ENCODE measurements around the gene RLBP1.

The RLBP1 gene

GRCh38 chr15:89208256-89208655 lies 13.1 kb downstream of the RLBP1 start:
- ChIA-PET CTCF (interaction anchor here (2.1 kb wide), 1 partner anchor 18 kb away, joined by 8 read pairs; no protein-coding TSS in a partner anchor), POLR2A (interaction anchor here (0.7 kb wide), 1 partner anchor 35 kb away, joined by 3 read pairs; the partner anchor contains the start of gene FANCI)
- Histone ChIP-seq H3K36me3 (ENCODE audit: control insufficient read depth in 4 of 4, insufficient read depth in 4 of 4, low read length in 3 of 4) (no peaks in the 10 kb centered on the region), H3K9me3 (ENCODE audit: control extremely low read depth in 1 of 5, control insufficient read depth in 4 of 5, insufficient read depth in 2 of 5, low read depth in 1 of 5, low read length in 4 of 5) (no peaks in the 10 kb centered on the region), H3K27ac (ENCODE audit: insufficient read depth in 1 of 2, low read depth in 1 of 2, low read length in 2 of 2, poor library complexity in 1 of 2, severe bottlenecking in 2 of 2) (no peak overlapping the region), H3K4me3 (ENCODE audit: control insufficient read depth in 1 of 7, extremely low read depth in 1 of 7, insufficient read depth in 4 of 7, low read depth in 2 of 7, low read length in 6 of 7) (no peak overlapping the region), H3K27me3 (replicated peaks in 2 of 5; ENCODE audit: control insufficient read depth in 4 of 5, insufficient read depth in 5 of 5, low read length in 4 of 5) (no peaks in the 10 kb centered on the region), H3K4me1 (ENCODE audit: control extremely low read depth in 1 of 4, control insufficient read depth in 4 of 4, insufficient read depth in 4 of 4, low read length in 3 of 4) (peaks cover 0 to 29% (median 19%) of the 10 kb centered on the region in 4 experiments)
- DNase-seq, result no peak

- H3K4me1 ChIP-seq (ENCODE audit: control extremely low read depth in 1 of 4, control insufficient read depth in 4 of 4, insufficient read depth in 4 of 4, low read length in 3 of 4), result peaks cover 0 to 31% (median 20%) of the 10 kb centered on the region in 4 experiments
- 2% methylated on average over 14 of the region's 14 CpGs for WGBS (ENCODE audit: insufficient coverage)
Observed at GRCh38 chr15:89206908-89207331, 14.5 kb downstream of the RLBP1 start.

GRCh38 chr15:89205991-89206585 lies 15.3 kb downstream of the RLBP1 start:
- Histone ChIP-seq H3K27ac (ENCODE audit: insufficient read depth in 1 of 2, low read depth in 1 of 2, low read length in 2 of 2, poor library complexity in 1 of 2, severe bottlenecking in 2 of 2) (no peak overlapping the region), H3K4me1 (ENCODE audit: control extremely low read depth in 1 of 4, control insufficient read depth in 4 of 4, insufficient read depth in 4 of 4, low read length in 3 of 4) (peaks cover 0 to 31% (median 20%) of the 10 kb centered on the region in 4 experiments), H3K9me3 (ENCODE audit: control extremely low read depth in 1 of 5, control insufficient read depth in 4 of 5, insufficient read depth in 2 of 5, low read depth in 1 of 5, low read length in 4 of 5) (no peaks in the 10 kb centered on the region), H3K27me3 (replicated peaks in 2 of 5; ENCODE audit: control insufficient read depth in 4 of 5, insufficient read depth in 5 of 5, low read length in 4 of 5) (no peaks in the 10 kb centered on the region), H3K36me3 (ENCODE audit: control insufficient read depth in 4 of 4, insufficient read depth in 4 of 4, low read length in 3 of 4) (peaks cover 0 to 3% (median under 1%) of the 10 kb centered on the region in 4 experiments), H3K4me3 (ENCODE audit: control insufficient read depth in 1 of 7, extremely low read depth in 1 of 7, insufficient read depth in 4 of 7, low read depth in 2 of 7, low read length in 6 of 7) (no peak overlapping the region)
- 62% methylated on average over 8 of the region's 14 CpGs for WGBS (ENCODE audit: insufficient coverage)
- DNase-seq, result peak in 2 of 3 donors; percentile 48 to 53
- POLR2A ChIA-PET, result no interaction called here
- CTCF ChIA-PET, result interaction anchor here (0.7 to 3.1 kb wide), 20 partner anchors 8 to 152 kb away, joined by 3 to 18 read pairs (median 4); partner anchors contain the start of genes FANCI and RLBP1

More at GRCh38 chr15:89206908-89207331, 14.5 kb downstream of the RLBP1 start:
- POLR2A ChIA-PET, result no interaction called here
- Histone ChIP-seq H3K27ac (ENCODE audit: insufficient read depth in 1 of 2, low read depth in 1 of 2, low read length in 2 of 2, poor library complexity in 1 of 2, severe bottlenecking in 2 of 2) (no peak overlapping the region), H3K36me3 (ENCODE audit: control insufficient read depth in 4 of 4, insufficient read depth in 4 of 4, low read length in 3 of 4) (no peaks in the 10 kb centered on the region), H3K4me3 (ENCODE audit: control insufficient read depth in 1 of 7, extremely low read depth in 1 of 7, insufficient read depth in 4 of 7, low read depth in 2 of 7, low read length in 6 of 7) (peak overlapping the region in 4 of 7 experiments; percentile 15 to 68 (median 34)), H3K9me3 (ENCODE audit: control extremely low read depth in 1 of 5, control insufficient read depth in 4 of 5, insufficient read depth in 2 of 5, low read depth in 1 of 5, low read length in 4 of 5) (no peaks in the 10 kb centered on the region), H3K27me3 (replicated peaks in 2 of 5; ENCODE audit: control insufficient read depth in 4 of 5, insufficient read depth in 5 of 5, low read length in 4 of 5) (no peaks in the 10 kb centered on the region)
- CTCF ChIA-PET, result interaction anchor here (0.6 to 3.1 kb wide), 22 partner anchors 8 to 302 kb away, joined by 3 to 18 read pairs (median 4); partner anchors contain the start of genes FANCI and RLBP1
- DNase-seq, result peak; percentile 76 to 81 (median 77)

GRCh38 chr15:89203705-89204273 lies 17.6 kb downstream of the RLBP1 start:
- Histone ChIP-seq H3K4me1 (ENCODE audit: control extremely low read depth in 1 of 4, control insufficient read depth in 4 of 4, insufficient read depth in 4 of 4, low read length in 3 of 4) (peaks cover 3 to 41% (median 25%) of the 10 kb centered on the region in 4 experiments), H3K36me3 (ENCODE audit: control insufficient read depth in 4 of 4, insufficient read depth in 4 of 4, low read length in 3 of 4) (peaks cover 4 to 7% (median 5%) of the 10 kb centered on the region in 4 experiments), H3K4me3 (ENCODE audit: control insufficient read depth in 1 of 7, extremely low read depth in 1 of 7, insufficient read depth in 4 of 7, low read depth in 2 of 7, low read length in 6 of 7) (no peak overlapping the region), H3K27me3 (replicated peaks in 2 of 5; ENCODE audit: control insufficient read depth in 4 of 5, insufficient read depth in 5 of 5, low read length in 4 of 5) (no peaks in the 10 kb centered on the region), H3K27ac (ENCODE audit: insufficient read depth in 1 of 2, low read depth in 1 of 2, low read length in 2 of 2, poor library complexity in 1 of 2, severe bottlenecking in 2 of 2) (no peak overlapping the region), H3K9me3 (ENCODE audit: control extremely low read depth in 1 of 5, control insufficient read depth in 4 of 5, insufficient read depth in 2 of 5, low read depth in 1 of 5, low read length in 4 of 5) (no peaks in the 10 kb centered on the region)
- DNase-seq, result peak; percentile 40 to 85 (median 80)
- WGBS (ENCODE audit: insufficient coverage), result 0% methylated on average over 2 of the region's 2 CpGs
- POLR2A ChIA-PET, result interaction anchor here (0.6 to 0.7 kb wide), 2 partner anchors 32 to 135 kb away, joined by 3 read pairs; no protein-coding TSS in a partner anchor
- CTCF ChIA-PET, result interaction anchor here (1.2 to 1.5 kb wide), 2 partner anchors 17 to 28 kb away, joined by 3 to 4 read pairs; no protein-coding TSS in a partner anchor

GRCh38 chr15:89201465-89202005 lies 19.8 kb downstream of the RLBP1 start:
- peaks cover 3 to 34% (median 23%) of the 10 kb centered on the region in 4 experiments for H3K4me1 ChIP-seq (ENCODE audit: control extremely low read depth in 1 of 4, control insufficient read depth in 4 of 4, insufficient read depth in 4 of 4, low read length in 3 of 4)
- ChIA-PET POLR2A (no interaction called here), CTCF (no interaction called here)
- H3K9me3 ChIP-seq (ENCODE audit: control extremely low read depth in 1 of 5, control insufficient read depth in 4 of 5, insufficient read depth in 2 of 5, low read depth in 1 of 5, low read length in 4 of 5), result no peaks in the 10 kb centered on the region
- WGBS (ENCODE audit: insufficient coverage), result 99% methylated on average over 18 of the region's 20 CpGs
- no peak overlapping the region for H3K4me3 ChIP-seq (ENCODE audit: control insufficient read depth in 1 of 7, extremely low read depth in 1 of 7, insufficient read depth in 4 of 7, low read depth in 2 of 7, low read length in 6 of 7)
- no peaks in the 10 kb centered on the region for H3K27me3 ChIP-seq (replicated peaks in 2 of 5; ENCODE audit: control insufficient read depth in 4 of 5, insufficient read depth in 5 of 5, low read length in 4 of 5)
- no peak for DNase-seq
- no peak overlapping the region for H3K27ac ChIP-seq (ENCODE audit: insufficient read depth in 1 of 2, low read depth in 1 of 2, low read length in 2 of 2, poor library complexity in 1 of 2, severe bottlenecking in 2 of 2)
- peaks cover 12 to 16% (median 14%) of the 10 kb centered on the region in 4 experiments for H3K36me3 ChIP-seq (ENCODE audit: control insufficient read depth in 4 of 4, insufficient read depth in 4 of 4, low read length in 3 of 4)

- Histone ChIP-seq H3K27ac (ENCODE audit: insufficient read depth in 1 of 2, low read depth in 1 of 2, low read length in 2 of 2, poor library complexity in 1 of 2, severe bottlenecking in 2 of 2) (no peak overlapping the region), H3K27me3 (replicated peaks in 2 of 5; ENCODE audit: control insufficient read depth in 4 of 5, insufficient read depth in 5 of 5, low read length in 4 of 5) (no peaks in the 10 kb centered on the region), H3K36me3 (ENCODE audit: control insufficient read depth in 4 of 4, insufficient read depth in 4 of 4, low read length in 3 of 4) (peaks cover 12 to 29% (median 24%) of the 10 kb centered on the region in 4 experiments), H3K4me1 (ENCODE audit: control extremely low read depth in 1 of 4, control insufficient read depth in 4 of 4, insufficient read depth in 4 of 4, low read length in 3 of 4) (peaks cover 3 to 27% (median 18%) of the 10 kb centered on the region in 4 experiments), H3K9me3 (ENCODE audit: control extremely low read depth in 1 of 5, control insufficient read depth in 4 of 5, insufficient read depth in 2 of 5, low read depth in 1 of 5, low read length in 4 of 5) (no peaks in the 10 kb centered on the region), H3K4me3 (ENCODE audit: control insufficient read depth in 1 of 7, extremely low read depth in 1 of 7, insufficient read depth in 4 of 7, low read depth in 2 of 7, low read length in 6 of 7) (no peak overlapping the region)
- ChIA-PET POLR2A (interaction anchor here (0.6 kb wide), 1 partner anchor 11 kb away, joined by 4 read pairs; no protein-coding TSS in a partner anchor), CTCF (interaction anchor here (0.9 kb wide), 1 partner anchor 22 kb away, joined by 4 read pairs; no protein-coding TSS in a partner anchor)
- DNase-seq, result no peak
- WGBS (ENCODE audit: insufficient coverage), result 88% methylated on average over 10 of the region's 12 CpGs
Observed at GRCh38 chr15:89200182-89200581, 21.2 kb downstream of the RLBP1 start.

All from common myeloid progenitor, CD34-positive (primary cell).